Uterus (tissue), 4 donors: Measurements from ENCODE around the gene COMMD8. TPM values are rescaled to one million over a fixed set of nuclear protein-coding genes. Genes with fewer than 3 reads are reported as not detected.

Source experiments
- DNase-seq, 2 donors: peaks; one replicate each; pipeline ENCODE4 v3.0.0-alpha.2; 2019 to 2020
- H3K27ac ChIP-seq, 2 donors: fragments of 200-600 bp; sonication (generic); 1 replicate in 1 of 2; 2 replicates in 1 of 2; pipeline ENCODE4 v1.5.1; 2016 to 2018
- H3K27me3 ChIP-seq, 2 donors: fragments of 200-600 bp; sonication (generic); one replicate each; pipeline ENCODE4 v1.5.1; 2018 to 2019; ENCODE audit warnings: control low read depth in 1 of 2
- H3K36me3 ChIP-seq, 2 donors: fragments of 200-600 bp; sonication (generic); one replicate each; pipeline ENCODE4 v1.5.1; 2019; ENCODE audit warnings: control low read depth in 1 of 2
- H3K4me1 ChIP-seq, 2 donors: fragments of 200-600 bp; sonication (generic); one replicate each; pipeline ENCODE4 v1.5.1; 2018 to 2019; ENCODE audit warnings: control low read depth in 1 of 2
- H3K4me3 ChIP-seq, 2 donors: fragments of 200-600 bp; sonication (generic); 1 replicate in 1 of 2; 2 replicates in 1 of 2; pipeline ENCODE4 v1.5.1; 2018 to 2019; ENCODE audit warnings: mild to moderate bottlenecking in 1 of 2
- H3K9me3 ChIP-seq, 2 donors: fragments of 200-600 bp; sonication (generic); one replicate each; pipeline ENCODE4 v1.5.1; 2019; ENCODE audit warnings: control low read depth in 1 of 2
- CTCF ChIP-seq, 4 experiments: fragments of 200-600 bp in 2 of 4; fragments of 450-650 bp in 2 of 4; sonication (generic) in 2 of 4; IDR thresholded peaks; one replicate each; pipeline ENCODE4 v1.5.1; 2016 to 2019; ENCODE audit warnings: antibody characterized with exemption in 4 of 4, mild to moderate bottlenecking in 2 of 4, moderate library complexity in 1 of 4
- POLR2A ChIP-seq, 2 donors: fragments of 450-650 bp; IDR thresholded peaks; one replicate each; pipeline ENCODE4 v1.6.1; 2016; ENCODE audit warnings: antibody characterized with exemption in 2 of 2, mild to moderate bottlenecking in 1 of 2, moderate library complexity in 1 of 2
- intact Hi-C: fragments of 100-400 bp; cut with DNase I; formaldehyde crosslinking; loops from one replicate; pipeline ENCODE4 v1.15.1; 2023; ENCODE audit warnings: low total_unique reads
- total RNA-seq, 4 donors: library from RNA; depleted of rRNA in 3 of 4; stranded (reverse); fragments of >200 nt in 3 of 4; gene quantifications; one replicate each; pipeline versions ENCODE4 v1.1.0 to v1.2.4, GENCODE V29; 2014 to 2023
- donor health status: DM: yes; HTN: yes; CAD: no.

Gene COMMD8
- total RNA-seq, 4 donors from 2014 or later, result 6.9 to 21.2 (median 15.0) TPM

GRCh38 chr4:47419296-47419695 lies 44.2 kb downstream of the COMMD8 start:
- Histone ChIP-seq H3K27ac (no peak overlapping the region), H3K27me3 (no peaks in the 10 kb centered on the region), H3K4me1 (no peaks in the 10 kb centered on the region), H3K36me3 (no peaks in the 10 kb centered on the region), H3K4me3 (no peak overlapping the region), H3K9me3 (no peaks in the 10 kb centered on the region)
- intact Hi-C loops, result no loop called here
- DNase-seq, result no peak
- no peak for TF ChIP-seq CTCF (IDR thresholded peaks at IDR 0.05)

- Histone ChIP-seq H3K27ac (no peak overlapping the region), H3K9me3 (no peaks in the 10 kb centered on the region), H3K36me3 (no peaks in the 10 kb centered on the region), H3K27me3 (no peaks in the 10 kb centered on the region), H3K4me3 (no peak overlapping the region), H3K4me1 (no peaks in the 10 kb centered on the region)
- no peak for DNase-seq
- no peak for TF ChIP-seq CTCF (IDR thresholded peaks at IDR 0.05)
- TF ChIP-seq POLR2A (IDR thresholded peaks at IDR 0.05), result no peak
- intact Hi-C loops, result no loop called here
Measured at GRCh38 chr4:47418147-47418546, 45.4 kb downstream of the COMMD8 start.

GRCh38 chr4:47415719-47416118 lies 47.8 kb downstream of the COMMD8 start:
- intact Hi-C loops, result no loop called here
- H3K4me1 ChIP-seq, result no peaks in the 10 kb centered on the region
- H3K9me3 ChIP-seq, result no peaks in the 10 kb centered on the region
- DNase-seq, result no peak
- no peaks in the 10 kb centered on the region for H3K36me3 ChIP-seq
- no peak for TF ChIP-seq POLR2A (IDR thresholded peaks at IDR 0.05)
- no peak for TF ChIP-seq CTCF (IDR thresholded peaks at IDR 0.05)
- H3K4me3 ChIP-seq, result no peak overlapping the region
- no peak overlapping the region for H3K27ac ChIP-seq
- H3K27me3 ChIP-seq, result no peaks in the 10 kb centered on the region

- TF ChIP-seq POLR2A (IDR thresholded peaks at IDR 0.05) (no peak), CTCF (IDR thresholded peaks at IDR 0.05) (no peak)
- no peaks in the 10 kb centered on the region for H3K36me3 ChIP-seq
- H3K4me1 ChIP-seq, result no peaks in the 10 kb centered on the region
- intact Hi-C loops, result no loop called here
- H3K27me3 ChIP-seq, result no peaks in the 10 kb centered on the region
- no peak for DNase-seq
- H3K4me3 ChIP-seq, result no peak overlapping the region
- no peaks in the 10 kb centered on the region for H3K9me3 ChIP-seq
- H3K27ac ChIP-seq, result no peak overlapping the region
Measured at GRCh38 chr4:47413521-47413920, 50.0 kb downstream of the COMMD8 start.

GRCh38 chr4:47410271-47410670 lies 53.2 kb downstream of the COMMD8 start:
- no peak for DNase-seq
- H3K9me3 ChIP-seq, result no peaks in the 10 kb centered on the region
- H3K27ac ChIP-seq, result no peak overlapping the region
- intact Hi-C loops, result no loop called here
- no peak overlapping the region for H3K4me3 ChIP-seq
- TF ChIP-seq CTCF (IDR thresholded peaks at IDR 0.05) (no peak), POLR2A (IDR thresholded peaks at IDR 0.05) (no peak)
- no peaks in the 10 kb centered on the region for H3K4me1 ChIP-seq
- H3K27me3 ChIP-seq, result no peaks in the 10 kb centered on the region
- H3K36me3 ChIP-seq, result no peaks in the 10 kb centered on the region
